Measurements from ENCODE around the gene AOPEP.

The AOPEP gene

DNA sequence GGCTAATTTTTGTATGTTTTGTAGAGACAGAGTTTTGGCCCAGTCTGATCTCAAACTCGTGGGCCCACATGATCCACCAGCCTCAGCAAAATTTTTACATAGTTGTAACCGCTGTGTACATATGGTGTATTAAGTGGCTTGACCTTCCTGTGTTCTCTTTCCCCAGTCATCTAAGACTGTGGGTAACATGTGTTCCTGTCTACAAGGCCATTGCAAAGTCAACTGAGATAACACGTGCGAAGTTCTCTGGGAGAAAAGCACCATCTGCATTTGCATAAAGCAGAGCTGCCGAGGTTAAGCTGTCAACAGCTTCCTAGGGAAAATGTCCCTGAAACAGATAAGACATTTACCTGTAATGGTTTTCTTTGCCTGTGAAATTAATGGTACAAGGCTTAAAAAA lies 317.3 kb downstream of the AOPEP start:
- peaks cover 50% of the 10 kb centered on the region for H3K4me1 ChIP-seq (ENCODE audit: control insufficient read depth, insufficient read depth, low read length)
- peaks cover 10 to 20% of the 10 kb centered on the region in 2 donors for H3K36me3 ChIP-seq (ENCODE audit: control insufficient read depth in 2 of 2, insufficient read depth in 2 of 2, low read length in 2 of 2)
- H3K9me3 ChIP-seq (ENCODE audit: control insufficient read depth in 2 of 2, low read length in 2 of 2): no peaks in the 10 kb centered on the region
- H3K27me3 ChIP-seq (ENCODE audit: control insufficient read depth in 1 of 2, insufficient read depth in 2 of 2, low read length in 2 of 2): no peaks in the 10 kb centered on the region
- H3K4me3 ChIP-seq (ENCODE audit: low read length in 2 of 2): no peak overlapping the region
- peak overlapping the region; percentile 31 for H3K27ac ChIP-seq (ENCODE audit: low read length)
- H3K9ac ChIP-seq (ENCODE audit: low read length in 2 of 2): no peak overlapping the region

DNA sequence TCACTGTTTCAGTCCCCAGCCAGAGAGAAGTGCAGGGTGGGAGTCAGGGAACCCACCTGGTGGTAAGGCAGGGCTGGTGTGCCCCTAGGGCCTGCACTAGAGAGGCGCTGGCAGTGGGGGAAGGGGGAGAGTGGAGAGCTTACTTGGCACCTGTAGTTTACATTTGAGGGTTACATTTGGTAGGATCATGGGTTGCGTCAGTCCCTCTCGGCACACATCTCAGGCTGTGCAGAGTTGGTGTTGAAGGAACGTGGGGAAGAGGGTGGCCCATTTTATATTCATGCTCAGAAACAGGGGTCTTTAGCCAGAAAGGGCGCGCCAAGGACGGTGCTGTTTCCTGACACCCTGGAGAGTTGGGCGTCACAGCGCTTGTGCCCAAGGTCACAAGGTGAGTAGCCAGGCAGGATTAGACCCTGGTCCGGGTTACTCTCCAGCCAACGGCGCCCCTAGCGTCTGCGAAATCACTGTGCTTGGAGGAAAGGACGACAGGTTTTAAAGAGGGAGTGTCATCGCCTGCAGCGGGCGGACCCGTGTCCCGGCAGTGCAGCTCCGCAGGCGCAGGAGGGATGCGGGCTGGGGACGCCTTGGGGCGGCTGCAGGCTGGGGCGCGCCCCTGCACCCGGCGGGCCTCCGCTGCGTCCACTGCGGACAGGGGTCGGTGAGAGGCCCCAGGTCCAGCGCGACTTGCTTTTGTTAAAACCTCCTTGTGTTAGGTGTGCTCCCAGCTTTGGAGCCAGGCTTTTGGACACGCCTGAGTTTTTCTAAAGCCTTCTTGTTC lies 318.4 kb downstream of the AOPEP start:
- no peaks in the 10 kb centered on the region for H3K27me3 ChIP-seq (ENCODE audit: control insufficient read depth in 1 of 2, insufficient read depth in 2 of 2, low read length in 2 of 2)

DNA sequence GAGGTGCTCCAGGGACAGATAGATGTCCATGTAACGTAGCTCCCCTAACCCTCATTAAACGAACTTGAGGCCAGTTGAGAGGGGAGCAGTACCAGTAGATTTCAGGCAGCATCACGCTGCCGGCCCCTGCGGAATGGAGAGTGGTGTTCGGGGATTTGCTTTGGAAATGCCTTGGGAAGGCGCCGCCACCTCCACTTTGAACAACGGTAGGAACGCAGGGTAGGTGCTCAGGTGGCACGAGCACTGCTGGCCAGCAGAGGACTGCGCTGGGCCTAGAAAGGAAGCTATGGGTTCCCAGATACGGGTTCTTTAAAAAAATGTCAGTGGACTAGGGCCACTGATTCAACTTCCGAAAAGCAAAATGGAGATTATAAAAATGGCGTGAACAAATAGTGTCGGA lies 319.3 kb downstream of the AOPEP start:
- H3K27me3 ChIP-seq (ENCODE audit: control insufficient read depth in 1 of 2, insufficient read depth in 2 of 2, low read length in 2 of 2): no peaks in the 10 kb centered on the region
- H3K9ac ChIP-seq (ENCODE audit: low read length in 2 of 2): peak overlapping the region; percentile 47
- H3K27ac ChIP-seq (ENCODE audit: low read length): peak overlapping the region; percentile 80
- peaks cover 6 to 12% of the 10 kb centered on the region in 2 donors for H3K36me3 ChIP-seq (ENCODE audit: control insufficient read depth in 2 of 2, insufficient read depth in 2 of 2, low read length in 2 of 2)
- H3K9me3 ChIP-seq (ENCODE audit: control insufficient read depth in 2 of 2, low read length in 2 of 2): no peaks in the 10 kb centered on the region
- peak overlapping the region; percentile 60 to 69 for H3K4me3 ChIP-seq (ENCODE audit: low read length in 2 of 2)
- peaks cover 36% of the 10 kb centered on the region for H3K4me1 ChIP-seq (ENCODE audit: control insufficient read depth, insufficient read depth, low read length)

More for the DNA sequence above, 318.4 kb downstream of the AOPEP start:
- H3K4me1 ChIP-seq (ENCODE audit: control insufficient read depth, insufficient read depth, low read length): peaks cover 45% of the 10 kb centered on the region
- H3K36me3 ChIP-seq (ENCODE audit: control insufficient read depth in 2 of 2, insufficient read depth in 2 of 2, low read length in 2 of 2): peaks cover 9 to 18% of the 10 kb centered on the region in 2 donors
- H3K27ac ChIP-seq (ENCODE audit: low read length): peak overlapping the region; percentile 80
- peak overlapping the region; percentile 60 to 69 for H3K4me3 ChIP-seq (ENCODE audit: low read length in 2 of 2)
- peak overlapping the region; percentile 28 to 47 for H3K9ac ChIP-seq (ENCODE audit: low read length in 2 of 2)
- no peaks in the 10 kb centered on the region for H3K9me3 ChIP-seq (ENCODE audit: control insufficient read depth in 2 of 2, low read length in 2 of 2)

GRCh38 chr9:95047452-95048224 lies 321.1 kb downstream of the AOPEP start:
- Histone ChIP-seq H3K9me3 (ENCODE audit: control insufficient read depth in 2 of 2, low read length in 2 of 2) (no peaks in the 10 kb centered on the region), H3K4me3 (ENCODE audit: low read length in 2 of 2) (peak overlapping the region; percentile 40 to 59), H3K9ac (ENCODE audit: low read length in 2 of 2) (no peak overlapping the region), H3K36me3 (ENCODE audit: control insufficient read depth in 2 of 2, insufficient read depth in 2 of 2, low read length in 2 of 2) (peaks cover 6 to 12% of the 10 kb centered on the region in 2 donors), H3K4me1 (ENCODE audit: control insufficient read depth, insufficient read depth, low read length) (peaks cover 26% of the 10 kb centered on the region), H3K27me3 (ENCODE audit: control insufficient read depth in 1 of 2, insufficient read depth in 2 of 2, low read length in 2 of 2) (no peaks in the 10 kb centered on the region), H3K27ac (ENCODE audit: low read length) (peak overlapping the region; percentile 73)

- peak overlapping the region; percentile 71 to 82 for H3K4me3 ChIP-seq (ENCODE audit: low read length in 2 of 2)
- no peaks in the 10 kb centered on the region for H3K27me3 ChIP-seq (ENCODE audit: control insufficient read depth in 1 of 2, insufficient read depth in 2 of 2, low read length in 2 of 2)
- peaks cover 26% of the 10 kb centered on the region for H3K4me1 ChIP-seq (ENCODE audit: control insufficient read depth, insufficient read depth, low read length)
- no peaks in the 10 kb centered on the region for H3K9me3 ChIP-seq (ENCODE audit: control insufficient read depth in 2 of 2, low read length in 2 of 2)
- peaks cover 6 to 12% of the 10 kb centered on the region in 2 donors for H3K36me3 ChIP-seq (ENCODE audit: control insufficient read depth in 2 of 2, insufficient read depth in 2 of 2, low read length in 2 of 2)
- peak overlapping the region; percentile 73 for H3K27ac ChIP-seq (ENCODE audit: low read length)
- peak overlapping the region; percentile 65 to 68 for H3K9ac ChIP-seq (ENCODE audit: low read length in 2 of 2)
Measured at GRCh38 chr9:95048225-95049087, 322.0 kb downstream of the AOPEP start.

DNA sequence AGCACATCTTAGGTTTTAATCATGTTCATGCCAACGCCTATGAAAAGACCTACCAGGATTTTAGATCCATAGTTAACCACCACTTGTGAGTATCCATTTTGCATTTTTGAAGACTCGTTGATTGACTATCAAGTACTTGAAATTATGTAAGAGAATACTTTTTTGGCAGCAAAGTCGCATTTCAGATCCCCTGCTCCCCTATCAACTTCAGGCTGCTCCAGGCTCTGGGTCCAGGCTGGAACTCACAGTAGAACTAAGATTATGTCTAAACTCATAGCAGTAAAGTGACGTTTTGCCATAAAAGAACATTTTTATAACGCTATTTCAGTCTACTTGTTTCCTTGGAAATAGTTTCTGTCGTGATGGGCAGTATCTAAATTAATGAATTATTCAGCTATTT lies 323.3 kb downstream of the AOPEP start:
- peak overlapping the region; percentile 30 to 39 for H3K9ac ChIP-seq (ENCODE audit: low read length in 2 of 2)

GRCh38 chr9:95053611-95054570 lies 327.4 kb downstream of the AOPEP start:
- Histone ChIP-seq H3K4me1 (ENCODE audit: control insufficient read depth, insufficient read depth, low read length) (peaks cover 30% of the 10 kb centered on the region), H3K9me3 (ENCODE audit: control insufficient read depth in 2 of 2, low read length in 2 of 2) (no peaks in the 10 kb centered on the region), H3K27me3 (ENCODE audit: control insufficient read depth in 1 of 2, insufficient read depth in 2 of 2, low read length in 2 of 2) (no peaks in the 10 kb centered on the region), H3K9ac (ENCODE audit: low read length in 2 of 2) (peak overlapping the region in 1 of 2 donors; percentile 29), H3K36me3 (ENCODE audit: control insufficient read depth in 2 of 2, insufficient read depth in 2 of 2, low read length in 2 of 2) (no peaks in the 10 kb centered on the region), H3K4me3 (ENCODE audit: low read length in 2 of 2) (peak overlapping the region in 1 of 2 donors; percentile 14), H3K27ac (ENCODE audit: low read length) (peak overlapping the region; percentile 81)

More for the DNA sequence above, 323.3 kb downstream of the AOPEP start:
- H3K27ac ChIP-seq (ENCODE audit: low read length): peak overlapping the region; percentile 69
- no peaks in the 10 kb centered on the region for H3K9me3 ChIP-seq (ENCODE audit: control insufficient read depth in 2 of 2, low read length in 2 of 2)
- peak overlapping the region; percentile 54 to 82 for H3K4me3 ChIP-seq (ENCODE audit: low read length in 2 of 2)
- H3K36me3 ChIP-seq (ENCODE audit: control insufficient read depth in 2 of 2, insufficient read depth in 2 of 2, low read length in 2 of 2): peaks cover 0 to 1% of the 10 kb centered on the region in 2 donors
- no peaks in the 10 kb centered on the region for H3K27me3 ChIP-seq (ENCODE audit: control insufficient read depth in 1 of 2, insufficient read depth in 2 of 2, low read length in 2 of 2)
- peaks cover 20% of the 10 kb centered on the region for H3K4me1 ChIP-seq (ENCODE audit: control insufficient read depth, insufficient read depth, low read length)

GRCh38 chr9:95055334-95055850 lies 328.9 kb downstream of the AOPEP start:
- Histone ChIP-seq H3K9ac (ENCODE audit: low read length in 2 of 2) (peak overlapping the region; percentile 52 to 72), H3K4me3 (ENCODE audit: low read length in 2 of 2) (peak overlapping the region; percentile 65 to 72)

DNA sequence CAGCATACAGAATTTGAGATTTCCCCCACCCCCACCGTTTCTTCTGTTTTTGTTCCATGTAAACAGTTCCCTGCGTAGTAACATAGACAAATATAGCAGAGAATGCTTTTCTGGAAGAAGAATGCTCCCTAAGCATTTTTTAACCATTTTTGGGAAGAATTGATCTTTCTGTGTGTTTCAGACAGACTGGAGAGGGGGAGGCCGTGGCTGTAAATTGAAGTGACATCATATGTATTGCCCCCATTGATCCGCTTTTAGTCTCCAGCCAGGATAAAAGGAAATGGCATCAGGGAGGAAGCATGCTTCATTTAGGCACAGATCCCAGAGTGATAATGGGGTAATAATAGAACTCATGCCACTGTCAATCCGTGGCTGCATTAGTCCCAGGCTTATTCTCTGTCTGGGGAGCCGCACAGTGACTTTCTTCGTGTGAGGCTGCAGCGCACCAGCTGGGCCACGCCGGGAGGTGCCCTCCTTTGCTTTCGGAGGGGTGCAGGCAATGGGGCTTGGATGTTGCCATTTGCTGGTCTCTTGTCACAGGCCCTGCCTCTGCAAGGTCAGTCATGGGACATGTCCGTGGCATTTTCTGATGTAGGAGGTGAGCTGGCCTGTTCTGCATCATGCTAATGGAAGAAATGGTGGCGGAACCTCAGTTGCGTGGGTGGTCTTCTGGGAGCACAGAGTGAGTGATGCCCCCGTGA lies 329.5 kb downstream of the AOPEP start:
- Histone ChIP-seq H3K9me3 (ENCODE audit: control insufficient read depth in 2 of 2, low read length in 2 of 2) (no peaks in the 10 kb centered on the region), H3K27ac (ENCODE audit: low read length) (peak overlapping the region; percentile 81), H3K4me3 (ENCODE audit: low read length in 2 of 2) (peak overlapping the region; percentile 65 to 72), H3K9ac (ENCODE audit: low read length in 2 of 2) (peak overlapping the region; percentile 52 to 72), H3K36me3 (ENCODE audit: control insufficient read depth in 2 of 2, insufficient read depth in 2 of 2, low read length in 2 of 2) (peaks cover 0 to 3% of the 10 kb centered on the region in 2 donors), H3K4me1 (ENCODE audit: control insufficient read depth, insufficient read depth, low read length) (peaks cover 42% of the 10 kb centered on the region), H3K27me3 (ENCODE audit: control insufficient read depth in 1 of 2, insufficient read depth in 2 of 2, low read length in 2 of 2) (no peaks in the 10 kb centered on the region)

More at GRCh38 chr9:95055334-95055850, 328.9 kb downstream of the AOPEP start:
- no peaks in the 10 kb centered on the region for H3K27me3 ChIP-seq (ENCODE audit: control insufficient read depth in 1 of 2, insufficient read depth in 2 of 2, low read length in 2 of 2)
- H3K9me3 ChIP-seq (ENCODE audit: control insufficient read depth in 2 of 2, low read length in 2 of 2): no peaks in the 10 kb centered on the region
- peak overlapping the region; percentile 81 for H3K27ac ChIP-seq (ENCODE audit: low read length)
- H3K4me1 ChIP-seq (ENCODE audit: control insufficient read depth, insufficient read depth, low read length): peaks cover 36% of the 10 kb centered on the region
- no peaks in the 10 kb centered on the region for H3K36me3 ChIP-seq (ENCODE audit: control insufficient read depth in 2 of 2, insufficient read depth in 2 of 2, low read length in 2 of 2)

All from stomach smooth muscle (tissue), 2 donors.